Heart right ventricle (tissue), 16 donors: Measurements from ENCODE around the gene FHOD3. TPM values are rescaled to one million over a fixed set of nuclear protein-coding genes. Genes with fewer than 3 reads are reported as not detected.
A peak's percentile ranks its signal among the peaks of the same experiment; 100 is the strongest.

Experiments used
- ATAC-seq, 8 donors: fragments of 200-7000 bp; cut with Tn5 transposase; one replicate each; pipeline ENCODE4 v1.9.1; 2020; ENCODE audit warnings: mild to moderate bottlenecking in 8 of 8, moderate library complexity in 8 of 8, moderate number of reproducible peaks in 1 of 8
- DNase-seq, 2 donors: peaks; one replicate each; pipeline ENCODE4 v3.0.0-alpha.2; 2020
- H3K27ac ChIP-seq, 10 donors: fragments of 200-600 bp; sonication (generic) in 2 of 10; one replicate each; pipeline versions ENCODE4 v1.5.0 to v1.8.0; 2020 to 2022; ENCODE audit warnings: mild to moderate bottlenecking in 3 of 10
- H3K27me3 ChIP-seq, 7 donors: fragments of 200-600 bp; one replicate each; pipeline ENCODE4 v1.8.0; 2021 to 2022; ENCODE audit warnings: mild to moderate bottlenecking in 2 of 7
- H3K36me3 ChIP-seq, 9 donors: fragments of 200-600 bp; sonication (generic) in 1 of 9; one replicate each; pipeline versions ENCODE4 v1.5.0 to v1.8.0; 2020 to 2022; ENCODE audit warnings: mild to moderate bottlenecking in 2 of 9
- H3K4me1 ChIP-seq, 9 donors: fragments of 200-600 bp; sonication (generic) in 1 of 9; one replicate each; pipeline versions ENCODE4 v1.5.0 to v1.8.0; 2020 to 2022; ENCODE audit warnings: mild to moderate bottlenecking in 4 of 9
- H3K4me3 ChIP-seq, 10 donors: fragments of 200-600 bp; sonication (generic) in 2 of 10; one replicate each; pipeline versions ENCODE4 v1.5.0 to v1.8.0; 2020 to 2022; ENCODE audit warnings: mild to moderate bottlenecking in 7 of 10, moderate library complexity in 2 of 10
- H3K9me3 ChIP-seq, 11 donors: fragments of 200-600 bp in 10 of 11; sonication (generic) in 2 of 11; one replicate each; pipeline versions ENCODE4 v1.5.0 to v1.8.0; 2013 to 2022; ENCODE audit warnings: mild to moderate bottlenecking in 2 of 11, control low read depth in 1 of 11, moderate library complexity in 1 of 11
- WGBS, 2 donors: extraction: QIAGEN DNeasy Blood & Tissue Kit; methylation state at CpG; one replicate each; pipeline ENCODE4 v1.1.7; 2013; ENCODE audit warnings: inconsistent platforms in 1 of 2; 5-methylcytosine and 5-hydroxymethylcytosine counted together
- intact Hi-C, 10 donors: fragments of 100-400 bp; cut with DNase I; formaldehyde crosslinking; loops; one replicate each; pipeline versions ENCODE4 v1.11.1 to v1.14.2; 2022
- long read RNA-seq, 3 donors: library from polyadenylated mRNA; unstranded; transcript quantifications; one replicate each; pipeline ENCODE4 v2.0.0, GENCODE V29; 2020 to 2021
- polyA plus RNA-seq, 2 donors: library from polyadenylated mRNA; stranded (reverse); fragments of 200-250 nt; gene quantifications; one replicate each; pipeline ENCODE4 v1.2.3, GENCODE V29; 2013
- total RNA-seq, 10 donors: library from RNA; stranded (reverse); fragmentation: NEBNext Ultra II Directional in 3 of 10; extraction: Animal tissue kit (Norgen Biotek cat#: 25700) in 3 of 10; gene quantifications; one replicate each; pipeline versions ENCODE4 v1.2.1 to v1.2.4, GENCODE V29; 2021 to 2023
- TF ChIP-seq, protein P1 (sequence below), 9 donors: fragments of 200-600 bp; sonication (generic) in 2 of 9; IDR thresholded peaks; one replicate each; pipeline versions ENCODE4 v1.5.0 to v1.8.0; 2021 to 2022; ENCODE audit warnings: antibody characterized with exemption in 9 of 9, mild to moderate bottlenecking in 5 of 9, moderate library complexity in 1 of 9
- donor health status: Arrhythmogenic right ventricular cardiomyopathy.
- donor health status: ischemic (EF 13 %, LVEDD 7.1; RV severe dilation, severe dysfunction).
- donor health status: healthy with polysubstance abuse.
- donor health status: DM: no; HTN: yes; CAD: no.
- donor health status: DM: no; HTN: no; CAD: no.
- donor health status: ischemic (EF 25% LVEDD 6.9; RV normal size, moderate dysfunction).
- donor health status: ischemic (EF 25% LVEDD 5.7; RV mildly dilated, moderate dysfunction).
- donor health status: healthy.
- donor health status: DM: yes; HTN: yes; CAD: no.
- donor health status: Ischemic cardiomyopathy.
- donor health status: ischemic (EF 35%, LVEDD 5.7; RV mildly dilated, moderate dysfunction).
- donor health status: nonischemic (EF 11% LVEDD 7.7; RV severe dilation, severe dysfunction).
- donor health status: DM: yes; HTN: yes; CAD: no.
- donor health status: PGD.
- donor health status: ischemic (EF 29% LVEDD 5.4; RV normal size, mild dysfunction).
- donor health status: nonischemic (EF 23%, LVEDD 6.1; RV moderate dilation, normal function).

Gene FHOD3
- total RNA-seq, result 100 to 1,000 TPM; 280 to 484 (median 406) TPM
- polyA plus RNA-seq, result 100 to 1,000 TPM in 1 of 2 donors, 10 to 100 TPM in 1; 81.8 to 298 TPM
- long read RNA-seq, donor 1, full-length matches to known transcripts, result 5 of 92 reads
- long read RNA-seq, donor 1, partial matches to known transcripts, result 58 of 92 reads
- long read RNA-seq, donor 1, other reads (novel, unspliced or antisense), result 29 of 92 reads
- long read RNA-seq, donor 2, full-length matches to known transcripts, result 8 of 127 reads
- long read RNA-seq, donor 2, partial matches to known transcripts, result 75 of 127 reads
- long read RNA-seq, donor 2, other reads (novel, unspliced or antisense), result 44 of 127 reads
- long read RNA-seq, donor 3, full-length matches to known transcripts, result 4 of 180 reads
- long read RNA-seq, donor 3, partial matches to known transcripts, result 110 of 180 reads
- long read RNA-seq, donor 3, other reads (novel, unspliced or antisense), result 66 of 180 reads

DNA sequence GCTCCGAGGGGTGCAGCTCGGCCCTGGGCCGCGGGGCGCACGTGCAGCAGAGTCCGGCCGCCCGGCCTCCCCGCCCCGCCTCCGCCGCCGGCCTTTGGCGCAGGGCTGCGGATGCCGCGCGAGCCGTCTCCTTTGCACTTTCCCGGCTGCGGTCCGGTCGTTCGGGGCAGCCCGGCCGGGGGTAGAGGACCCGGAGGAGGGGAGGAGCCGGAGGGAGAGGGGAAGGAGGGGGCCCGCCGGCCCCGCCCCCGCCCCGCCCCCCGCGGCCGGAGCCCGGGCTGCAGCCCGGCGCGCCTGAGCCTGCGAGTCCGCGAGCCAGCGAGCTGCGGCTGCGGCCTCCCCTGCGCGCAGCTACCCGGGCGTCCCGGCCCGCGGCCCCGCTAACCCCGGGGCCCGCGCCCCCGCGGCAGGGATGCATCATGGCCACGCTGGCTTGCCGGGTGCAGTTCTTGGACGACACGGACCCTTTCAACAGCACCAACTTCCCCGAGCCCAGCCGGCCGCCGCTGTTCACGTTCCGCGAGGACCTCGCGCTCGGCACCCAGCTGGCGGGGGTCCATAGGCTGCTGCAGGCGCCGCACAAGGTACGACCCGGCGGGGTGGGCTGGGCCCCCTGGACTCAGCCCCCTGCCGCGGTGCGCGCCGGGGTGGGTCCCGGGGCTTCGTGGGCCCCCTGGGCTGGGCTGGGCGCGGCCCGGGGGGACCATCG lies at the start of gene FHOD3:
TSS of gene FHOD3 (plus strand) at position 297 of the 709 bp plus-strand sequence. CDS start at position 420, 123 bp downstream.
- peaks cover 6 to 49% (median 18%) of the 10 kb centered on the region in 9 donors for H3K4me1 ChIP-seq
- TF ChIP-seq, protein P1, sequence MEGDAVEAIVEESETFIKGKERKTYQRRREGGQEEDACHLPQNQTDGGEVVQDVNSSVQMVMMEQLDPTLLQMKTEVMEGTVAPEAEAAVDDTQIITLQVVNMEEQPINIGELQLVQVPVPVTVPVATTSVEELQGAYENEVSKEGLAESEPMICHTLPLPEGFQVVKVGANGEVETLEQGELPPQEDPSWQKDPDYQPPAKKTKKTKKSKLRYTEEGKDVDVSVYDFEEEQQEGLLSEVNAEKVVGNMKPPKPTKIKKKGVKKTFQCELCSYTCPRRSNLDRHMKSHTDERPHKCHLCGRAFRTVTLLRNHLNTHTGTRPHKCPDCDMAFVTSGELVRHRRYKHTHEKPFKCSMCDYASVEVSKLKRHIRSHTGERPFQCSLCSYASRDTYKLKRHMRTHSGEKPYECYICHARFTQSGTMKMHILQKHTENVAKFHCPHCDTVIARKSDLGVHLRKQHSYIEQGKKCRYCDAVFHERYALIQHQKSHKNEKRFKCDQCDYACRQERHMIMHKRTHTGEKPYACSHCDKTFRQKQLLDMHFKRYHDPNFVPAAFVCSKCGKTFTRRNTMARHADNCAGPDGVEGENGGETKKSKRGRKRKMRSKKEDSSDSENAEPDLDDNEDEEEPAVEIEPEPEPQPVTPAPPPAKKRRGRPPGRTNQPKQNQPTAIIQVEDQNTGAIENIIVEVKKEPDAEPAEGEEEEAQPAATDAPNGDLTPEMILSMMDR (IDR thresholded peaks at IDR 0.05), result no peak
- peaks cover 0 to 6% (median 0%) of the 10 kb centered on the region in 11 donors for H3K9me3 ChIP-seq
- intact Hi-C loops, result loop anchor here in 8 of 10 donors (5.0 to 10.0 kb wide), 9 partner anchors 40 to 365 kb away; no protein-coding TSS in a partner anchor
- H3K27ac ChIP-seq, result peak within 1 kb of the TSS; percentile 63 to 96 (median 84)
- DNase-seq, result peak; percentile 76 to 79
- no peaks in the 10 kb centered on the region for H3K36me3 ChIP-seq
- 1% methylated on average over 52 to 86 of the region's 91 CpGs for WGBS, 2 donors
- peaks cover 0 to 81% (median 38%) of the 10 kb centered on the region in 7 donors for H3K27me3 ChIP-seq
- peak within 1 kb of the TSS; percentile 63 to 90 (median 78) for H3K4me3 ChIP-seq
- peak; percentile 61 to 89 (median 74) for ATAC-seq

DNA sequence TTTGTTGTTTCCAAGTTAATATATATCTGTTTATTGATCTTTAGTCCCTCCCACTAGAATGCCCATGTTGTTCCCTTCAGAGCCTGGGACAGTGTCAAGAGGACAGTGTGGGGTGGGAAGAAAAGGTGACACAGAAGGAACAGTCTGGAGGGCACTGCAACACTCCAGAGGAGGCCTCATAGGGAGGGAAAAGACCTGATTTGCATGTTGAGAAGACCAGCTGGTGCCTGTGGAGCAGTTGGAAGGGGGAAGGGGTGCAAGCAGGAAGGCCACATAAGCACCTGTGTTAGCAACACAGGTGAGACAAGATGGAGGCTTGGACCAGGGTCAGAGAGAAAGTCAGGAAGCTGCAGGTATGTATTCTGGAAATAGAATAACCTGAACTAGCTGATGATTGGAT lies 48.1 kb upstream of the FHOD3 start:
- TF ChIP-seq, protein P1 (IDR thresholded peaks at IDR 0.05), result no peak
- Histone ChIP-seq H3K27ac (no peak overlapping the region), H3K36me3 (no peaks in the 10 kb centered on the region), H3K4me3 (no peak overlapping the region), H3K27me3 (no peaks in the 10 kb centered on the region), H3K4me1 (no peaks in the 10 kb centered on the region), H3K9me3 (peaks cover 0 to 36% (median 8%) of the 10 kb centered on the region in 11 donors)
- DNase-seq (no peak), ATAC-seq (no peak)
- intact Hi-C loops, result loop anchor here in 1 of 10 donors (1.0 kb wide), 1 partner anchor 28 kb away; no protein-coding TSS in a partner anchor

DNA sequence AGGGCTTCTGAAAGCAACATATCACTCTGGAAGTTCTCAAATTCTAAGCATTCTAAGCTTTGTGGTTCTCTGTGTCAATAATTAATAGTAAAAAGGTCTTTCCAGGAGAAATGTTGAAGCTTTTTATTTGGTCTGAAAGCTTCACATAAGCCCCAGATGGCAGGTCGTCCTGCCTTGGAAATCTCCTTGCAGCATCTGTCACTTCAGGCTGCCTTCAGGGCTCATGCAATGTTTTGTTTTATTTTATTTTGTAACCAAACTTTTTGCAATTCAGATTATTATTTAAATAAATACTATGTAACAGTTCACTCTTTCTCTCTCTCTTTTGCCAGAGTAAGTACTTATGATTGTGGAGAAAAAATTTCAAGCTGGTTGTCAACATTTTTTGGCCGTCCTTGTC lies 46.7 kb upstream of the FHOD3 start:
- no peak for DNase-seq
- ATAC-seq, result no peak
- Histone ChIP-seq H3K4me1 (no peaks in the 10 kb centered on the region), H3K9me3 (peaks cover 0 to 21% (median 2%) of the 10 kb centered on the region in 11 donors), H3K27ac (no peak overlapping the region), H3K36me3 (no peaks in the 10 kb centered on the region), H3K4me3 (no peak overlapping the region), H3K27me3 (no peaks in the 10 kb centered on the region)
- 73 to 89% methylated on average over 2 of the region's 2 CpGs for WGBS, 2 donors
- intact Hi-C loops, result no loop called here
- TF ChIP-seq, protein P1 (IDR thresholded peaks at IDR 0.05), result no peak

DNA sequence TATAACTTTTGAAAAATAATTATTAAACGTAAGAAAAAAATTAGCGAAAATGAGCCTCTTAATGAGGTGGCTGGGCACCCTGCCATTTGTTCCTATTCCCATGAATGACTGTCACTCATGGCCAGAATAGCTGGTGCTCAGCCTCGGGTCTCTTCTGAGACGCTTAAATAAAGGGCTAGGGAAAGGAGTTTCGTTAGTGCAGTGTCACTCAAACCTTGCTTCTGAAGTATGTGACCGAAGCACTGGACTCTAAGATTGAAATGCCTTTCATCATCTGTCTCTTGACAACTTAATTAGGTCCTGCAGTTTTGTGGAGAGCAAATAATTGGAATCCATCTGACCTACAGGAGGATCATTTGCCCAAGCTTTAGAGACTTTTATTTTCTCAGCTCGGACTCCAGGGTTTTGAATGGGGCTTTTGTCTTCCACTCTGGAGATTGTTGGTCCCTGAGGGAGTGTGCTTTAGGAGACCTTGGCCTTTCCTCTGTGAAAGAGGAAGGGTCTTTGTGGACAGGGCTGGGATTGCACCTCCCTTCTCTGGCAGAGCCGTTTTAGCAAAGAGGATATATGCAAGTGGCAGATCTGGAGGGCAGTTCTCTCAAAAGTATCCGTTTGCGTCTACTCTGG lies 42.3 kb upstream of the FHOD3 start:
- ATAC-seq (no peak), DNase-seq (no peak)
- Histone ChIP-seq H3K36me3 (no peaks in the 10 kb centered on the region), H3K9me3 (no peaks in the 10 kb centered on the region), H3K4me3 (no peak overlapping the region), H3K27me3 (no peaks in the 10 kb centered on the region), H3K27ac (no peak overlapping the region), H3K4me1 (no peaks in the 10 kb centered on the region)
- WGBS, 2 donors, result 69 to 71% methylated on average over 10 of the region's 10 CpGs
- intact Hi-C loops, result no loop called here
- TF ChIP-seq, protein P1 (IDR thresholded peaks at IDR 0.05), result no peak
